Upper lobe of left lung (tissue), 6 donors: ENCODE data around the gene MKLN1. TPM values are rescaled to one million over a fixed set of nuclear protein-coding genes. Genes with fewer than 3 reads are reported as not detected.

ENCODE experiments used
- ATAC-seq, 2 donors: fragments of 200-7000 bp; cut with Tn5 transposase; one replicate each; pipeline ENCODE4 v1.9.1; 2022; ENCODE audit warnings: mild to moderate bottlenecking in 2 of 2, moderate library complexity in 2 of 2; ENCODE audit not compliant: low FRiP score in 2 of 2
- DNase-seq, 2 donors: peaks; one replicate each; pipeline ENCODE4 v3.0.0-alpha.2; 2019 to 2020
- H3K27ac ChIP-seq, 4 donors: fragments of 200-600 bp; sonication (generic); one replicate each; pipeline ENCODE4 v1.5.1; 2016 to 2019
- H3K27me3 ChIP-seq, 4 donors: fragments of 200-600 bp; sonication (generic); one replicate each; pipeline ENCODE4 v1.5.1; 2017 to 2019
- H3K36me3 ChIP-seq, 4 donors: fragments of 200-600 bp; sonication (generic); one replicate each; pipeline ENCODE4 v1.5.1; 2016 to 2019
- H3K4me1 ChIP-seq, 4 donors: fragments of 200-600 bp; sonication (generic); one replicate each; pipeline ENCODE4 v1.5.1; 2018 to 2019
- H3K4me3 ChIP-seq, 4 donors: fragments of 200-600 bp; sonication (generic); one replicate each; pipeline ENCODE4 v1.5.1; 2017 to 2019; ENCODE audit warnings: mild to moderate bottlenecking in 2 of 4, moderate library complexity in 1 of 4
- H3K9me3 ChIP-seq, 4 donors: fragments of 200-600 bp; sonication (generic); one replicate each; pipeline ENCODE4 v1.5.1; 2018 to 2019
- CTCF ChIP-seq, 6 experiments: fragments of 450-650 bp in 4 of 6; fragments of 200-600 bp in 2 of 6; sonication (generic) in 2 of 6; IDR thresholded peaks; one replicate each; pipeline ENCODE4 v1.5.1; 2016 to 2019; ENCODE audit warnings: antibody characterized with exemption in 6 of 6
- EP300 ChIP-seq, 4 donors: sonication (generic); formaldehyde crosslinking; IDR thresholded peaks; one replicate each; pipeline ENCODE4 v1.5.1; 2017; ENCODE audit warnings: antibody characterized with exemption in 4 of 4, control low read depth in 2 of 4
- POLR2A ChIP-seq, 4 donors: fragments of 450-650 bp; IDR thresholded peaks; one replicate each; pipeline ENCODE4 v1.5.1; 2016 to 2017; ENCODE audit warnings: antibody characterized with exemption in 4 of 4, mild to moderate bottlenecking in 2 of 4
- POLR2AphosphoS5 ChIP-seq, 2 donors: sonication (generic); formaldehyde crosslinking; IDR thresholded peaks; one replicate each; pipeline ENCODE4 v1.5.1; 2017; ENCODE audit warnings: antibody characterized with exemption in 2 of 2
- WGBS, 2 donors: methylation state at CpG; one replicate each; pipeline ENCODE4 v1.1.5; 2017 to 2018; 5-methylcytosine and 5-hydroxymethylcytosine counted together
- total RNA-seq, 6 donors: library from RNA; depleted of rRNA in 4 of 6; stranded (reverse); fragments of >200 nt in 4 of 6; gene quantifications; one replicate each; pipeline versions ENCODE4 v1.1.0 to v1.2.1, GENCODE V29; 2016 to 2021
- donor health status: DM: no; HTN: no; CAD: no; lungs with moderate emphysema.
- donor health status: DM: no; HTN: yes; CAD: no; lungs with severe emphysema.

Gene MKLN1
- total RNA-seq, 6 donors from 2014 or later: 36.7 to 105 (median 44.5) TPM

GRCh38 chr7:131365838-131366237 is 38.2 kb downstream of the MKLN1 start:
- no peak overlapping the region for H3K4me3 ChIP-seq
- no peaks in the 10 kb centered on the region for H3K27me3 ChIP-seq
- peaks cover 17 to 58% (median 42%) of the 10 kb centered on the region in 4 donors for H3K4me1 ChIP-seq
- DNase-seq: no peak
- no peaks in the 10 kb centered on the region for H3K9me3 ChIP-seq
- 24 to 30% methylated on average over 3 of the region's 3 CpGs for WGBS, 2 donors
- no peaks in the 10 kb centered on the region for H3K36me3 ChIP-seq
- peak overlapping the region in 2 of 4 donors; percentile 4 to 15 for H3K27ac ChIP-seq
- no peak for TF ChIP-seq CTCF (IDR thresholded peaks at IDR 0.05)
- TF ChIP-seq POLR2A (IDR thresholded peaks at IDR 0.05): no peak
- TF ChIP-seq EP300 (IDR thresholded peaks at IDR 0.05): no peak
- TF ChIP-seq POLR2AphosphoS5 (IDR thresholded peaks at IDR 0.05): no peak
- ATAC-seq: peak in 1 of 2 donors; percentile 88

GRCh38 chr7:131369354-131369753 is 41.7 kb downstream of the MKLN1 start:
- no peak overlapping the region for H3K27ac ChIP-seq
- H3K4me1 ChIP-seq: peaks cover 15 to 48% (median 32%) of the 10 kb centered on the region in 4 donors
- DNase-seq: no peak
- no peak overlapping the region for H3K4me3 ChIP-seq
- TF ChIP-seq CTCF (IDR thresholded peaks at IDR 0.05) (no peak), POLR2A (IDR thresholded peaks at IDR 0.05) (no peak), EP300 (IDR thresholded peaks at IDR 0.05) (no peak), POLR2AphosphoS5 (IDR thresholded peaks at IDR 0.05) (no peak)
- no peaks in the 10 kb centered on the region for H3K36me3 ChIP-seq
- H3K27me3 ChIP-seq: no peaks in the 10 kb centered on the region
- H3K9me3 ChIP-seq: no peaks in the 10 kb centered on the region
- no peak for ATAC-seq

GRCh38 chr7:131370523-131370968 is 42.9 kb downstream of the MKLN1 start:
- Histone ChIP-seq H3K27me3 (no peaks in the 10 kb centered on the region), H3K36me3 (no peaks in the 10 kb centered on the region), H3K4me1 (peaks cover 15 to 48% (median 34%) of the 10 kb centered on the region in 4 donors), H3K9me3 (no peaks in the 10 kb centered on the region), H3K27ac (no peak overlapping the region), H3K4me3 (no peak overlapping the region)
- WGBS, 2 donors: 69 to 76% methylated on average over 1 of the region's 1 CpG
- ATAC-seq: no peak
- no peak for DNase-seq
- no peak for TF ChIP-seq POLR2AphosphoS5 (IDR thresholded peaks at IDR 0.05)
- TF ChIP-seq CTCF (IDR thresholded peaks at IDR 0.05): no peak
- no peak for TF ChIP-seq POLR2A (IDR thresholded peaks at IDR 0.05)
- TF ChIP-seq EP300 (IDR thresholded peaks at IDR 0.05): no peak

- DNase-seq: no peak
- TF ChIP-seq EP300 (IDR thresholded peaks at IDR 0.05): no peak
- no peak for TF ChIP-seq CTCF (IDR thresholded peaks at IDR 0.05)
- TF ChIP-seq POLR2A (IDR thresholded peaks at IDR 0.05): no peak
- no peak for TF ChIP-seq POLR2AphosphoS5 (IDR thresholded peaks at IDR 0.05)
- H3K4me1 ChIP-seq: peaks cover 15 to 41% (median 31%) of the 10 kb centered on the region in 4 donors
- 94 to 95% methylated on average over 2 of the region's 2 CpGs for WGBS, 2 donors
- no peaks in the 10 kb centered on the region for H3K9me3 ChIP-seq
- H3K4me3 ChIP-seq: no peak overlapping the region
- no peak for ATAC-seq
- H3K27ac ChIP-seq: no peak overlapping the region
- H3K36me3 ChIP-seq: no peaks in the 10 kb centered on the region
- no peaks in the 10 kb centered on the region for H3K27me3 ChIP-seq
Observed at GRCh38 chr7:131371411-131371810, 43.7 kb downstream of the MKLN1 start.

- Histone ChIP-seq H3K36me3 (no peaks in the 10 kb centered on the region), H3K27ac (no peak overlapping the region), H3K9me3 (no peaks in the 10 kb centered on the region), H3K4me1 (peaks cover 15 to 34% (median 25%) of the 10 kb centered on the region in 4 donors), H3K27me3 (no peaks in the 10 kb centered on the region), H3K4me3 (no peak overlapping the region)
- DNase-seq (no peak), ATAC-seq (no peak)
- no peak for TF ChIP-seq POLR2A (IDR thresholded peaks at IDR 0.05)
- TF ChIP-seq POLR2AphosphoS5 (IDR thresholded peaks at IDR 0.05): no peak
- TF ChIP-seq EP300 (IDR thresholded peaks at IDR 0.05): no peak
- TF ChIP-seq CTCF (IDR thresholded peaks at IDR 0.05): no peak
- WGBS, 2 donors: 91 to 95% methylated on average over 1 of the region's 1 CpG
Observed at GRCh38 chr7:131372554-131372953, 44.9 kb downstream of the MKLN1 start.
